ENCODE results near the gene MUC5B.

The MUC5B gene

DNA sequence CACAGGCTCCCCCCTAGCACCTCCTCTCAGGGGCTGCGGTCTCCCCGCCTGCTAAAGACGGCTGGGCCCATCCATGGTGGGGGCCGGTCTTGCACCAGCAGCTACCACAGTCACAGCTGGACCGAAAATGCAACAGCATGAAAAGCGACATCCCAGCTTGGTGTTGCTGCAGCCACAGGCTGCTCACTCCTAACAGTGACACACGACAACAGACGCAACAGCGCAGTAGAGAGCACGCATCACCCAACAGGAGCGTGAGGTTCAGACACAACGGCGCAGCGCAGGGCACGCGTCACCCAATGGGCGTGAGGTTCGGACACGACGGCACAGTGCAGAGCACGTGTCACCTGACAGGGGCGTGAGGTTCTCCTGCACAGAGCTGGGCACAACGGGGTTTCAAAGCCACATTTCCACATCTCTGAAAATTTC is 62.5 kb downstream of the MUC5B start:
- TF ChIP-seq, protein P1, sequence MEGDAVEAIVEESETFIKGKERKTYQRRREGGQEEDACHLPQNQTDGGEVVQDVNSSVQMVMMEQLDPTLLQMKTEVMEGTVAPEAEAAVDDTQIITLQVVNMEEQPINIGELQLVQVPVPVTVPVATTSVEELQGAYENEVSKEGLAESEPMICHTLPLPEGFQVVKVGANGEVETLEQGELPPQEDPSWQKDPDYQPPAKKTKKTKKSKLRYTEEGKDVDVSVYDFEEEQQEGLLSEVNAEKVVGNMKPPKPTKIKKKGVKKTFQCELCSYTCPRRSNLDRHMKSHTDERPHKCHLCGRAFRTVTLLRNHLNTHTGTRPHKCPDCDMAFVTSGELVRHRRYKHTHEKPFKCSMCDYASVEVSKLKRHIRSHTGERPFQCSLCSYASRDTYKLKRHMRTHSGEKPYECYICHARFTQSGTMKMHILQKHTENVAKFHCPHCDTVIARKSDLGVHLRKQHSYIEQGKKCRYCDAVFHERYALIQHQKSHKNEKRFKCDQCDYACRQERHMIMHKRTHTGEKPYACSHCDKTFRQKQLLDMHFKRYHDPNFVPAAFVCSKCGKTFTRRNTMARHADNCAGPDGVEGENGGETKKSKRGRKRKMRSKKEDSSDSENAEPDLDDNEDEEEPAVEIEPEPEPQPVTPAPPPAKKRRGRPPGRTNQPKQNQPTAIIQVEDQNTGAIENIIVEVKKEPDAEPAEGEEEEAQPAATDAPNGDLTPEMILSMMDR (IDR thresholded peaks at IDR 0.05; ENCODE audit: low read depth, low read length, missing control alignments): no peak

DNA sequence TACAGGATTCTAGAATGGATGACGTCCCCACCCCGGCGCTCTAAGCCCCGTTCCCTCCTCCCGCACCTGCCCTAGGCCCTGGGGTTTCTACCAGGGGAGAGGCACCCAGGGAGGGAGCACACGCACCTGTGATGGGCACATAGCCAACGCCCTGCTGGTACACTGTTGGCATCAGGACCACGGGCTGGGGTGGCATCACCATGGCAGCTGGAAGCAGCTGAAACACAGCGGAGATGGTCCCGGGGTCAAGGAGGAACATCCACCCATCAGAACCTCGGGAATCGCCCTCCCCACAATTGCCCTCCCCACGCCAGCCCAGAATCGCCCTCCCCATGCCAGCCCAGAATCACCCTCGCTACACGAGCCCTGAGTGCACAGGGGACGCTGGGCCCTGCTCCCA is 63.0 kb downstream of the MUC5B start:
- no peak overlapping the region for H3K4me3 ChIP-seq (replicated peaks; ENCODE audit: low read depth, low read length)
- DNase-seq (ENCODE audit: extremely low read depth, low read depth): no peak
- TF ChIP-seq, protein P1 (IDR thresholded peaks at IDR 0.05; ENCODE audit: low read depth, low read length, missing control alignments): no peak

More for the DNA sequence above, 62.5 kb downstream of the MUC5B start:
- DNase-seq (ENCODE audit: extremely low read depth, low read depth): no peak
- H3K4me3 ChIP-seq (replicated peaks; ENCODE audit: low read depth, low read length): no peak overlapping the region

DNA sequence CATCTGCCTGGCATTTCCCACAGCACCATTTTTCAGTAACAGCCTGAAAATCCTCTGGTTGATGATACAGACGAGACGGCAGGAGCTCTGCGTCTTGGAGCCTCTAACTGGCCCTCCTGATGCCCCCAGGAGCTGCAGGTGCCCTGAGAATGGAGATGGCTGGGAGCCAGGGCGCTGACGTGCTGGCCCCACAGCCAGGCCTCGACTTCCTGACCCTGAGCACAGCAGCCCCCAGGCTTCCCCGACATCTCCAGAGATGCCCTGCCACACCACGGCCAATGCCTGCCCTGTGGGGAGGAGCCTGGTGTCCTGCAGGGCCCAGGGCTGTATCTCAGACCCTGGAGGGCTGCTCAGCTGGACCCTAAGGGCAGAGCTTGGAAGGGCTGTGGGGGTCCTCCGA is 65.1 kb downstream of the MUC5B start:
- TF ChIP-seq, protein P1 (IDR thresholded peaks at IDR 0.05; ENCODE audit: low read depth, low read length, missing control alignments): no peak
- no peak for DNase-seq (ENCODE audit: extremely low read depth, low read depth)
- H3K4me3 ChIP-seq (replicated peaks; ENCODE audit: low read depth, low read length): no peak overlapping the region

DNA sequence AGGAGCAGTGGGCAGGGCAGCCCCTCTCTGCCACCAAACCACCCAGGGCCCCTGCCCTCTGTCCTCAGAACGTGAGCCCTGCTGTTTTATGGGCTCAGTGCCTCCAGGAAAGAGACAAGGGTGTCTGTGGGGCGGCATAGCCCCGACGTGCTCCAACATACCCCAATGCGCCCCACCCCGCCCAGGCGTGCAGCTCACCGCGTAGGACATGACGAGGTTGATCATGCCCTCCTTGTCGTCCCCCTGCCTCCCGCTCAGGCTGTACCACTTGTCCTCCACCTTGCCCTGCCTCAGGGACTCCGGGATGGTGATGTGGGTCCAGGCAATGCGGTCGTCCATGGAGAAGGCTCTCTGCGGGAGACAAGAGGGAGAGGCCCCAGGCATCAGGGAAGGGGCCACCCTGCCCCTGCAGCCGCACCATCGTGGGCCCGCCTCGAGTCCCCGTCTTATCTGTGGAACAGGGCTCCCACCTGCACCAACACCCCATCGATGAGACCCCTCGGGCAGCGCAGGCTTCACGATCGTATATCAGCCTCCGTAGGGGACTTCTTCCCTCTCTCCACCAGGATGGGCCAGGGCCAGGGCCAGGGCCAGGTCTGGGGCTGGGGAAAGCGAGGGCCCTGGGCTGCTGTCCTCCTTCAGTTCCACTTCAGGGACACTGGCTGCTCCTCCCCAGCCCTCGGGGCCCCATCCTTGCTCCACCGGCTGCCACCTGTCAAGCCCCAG is 65.7 kb downstream of the MUC5B start:
- H3K4me3 ChIP-seq (replicated peaks; ENCODE audit: low read depth, low read length): no peak overlapping the region
- no peak for DNase-seq (ENCODE audit: extremely low read depth, low read depth)
- TF ChIP-seq, protein P1 (IDR thresholded peaks at IDR 0.05; ENCODE audit: low read depth, low read length, missing control alignments): no peak

DNA sequence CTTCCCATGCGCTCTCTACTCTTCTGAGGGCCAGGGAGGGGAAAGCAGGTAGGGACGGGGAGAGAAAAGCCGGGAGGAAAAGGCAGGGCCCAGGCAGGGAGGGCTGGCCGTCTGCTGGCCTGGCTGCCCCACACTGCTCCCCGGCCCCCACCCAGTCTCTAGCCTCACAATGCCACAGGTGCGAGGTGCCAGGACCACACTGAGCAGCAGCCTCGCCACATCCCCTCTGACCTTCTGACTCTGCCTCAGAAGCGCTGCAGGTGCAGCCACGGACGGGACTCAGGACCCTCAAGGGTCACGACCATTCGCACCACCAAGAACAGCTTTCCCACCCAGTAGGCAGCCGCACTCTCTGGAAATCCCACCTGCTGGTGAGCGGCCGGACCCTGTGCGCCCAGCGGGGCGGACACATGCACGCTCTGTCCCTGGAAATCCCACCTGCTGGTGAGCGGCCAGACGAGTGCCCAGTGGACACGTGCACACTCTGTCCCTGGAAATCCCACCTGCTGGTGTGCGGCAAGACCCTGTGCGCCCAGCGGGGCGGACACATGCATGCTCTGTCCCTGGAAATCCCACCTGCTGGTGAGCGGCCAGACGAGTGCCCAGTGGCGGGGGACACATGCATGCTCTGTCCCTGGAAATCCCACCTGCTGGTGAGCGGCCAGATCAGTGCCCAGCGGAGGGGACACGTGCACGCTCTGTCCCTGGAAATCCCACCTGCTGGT is 66.5 kb downstream of the MUC5B start:
- no peak overlapping the region for H3K4me3 ChIP-seq (replicated peaks; ENCODE audit: low read depth, low read length)
- DNase-seq (ENCODE audit: extremely low read depth, low read depth): no peak
- TF ChIP-seq, protein P1 (IDR thresholded peaks at IDR 0.05; ENCODE audit: low read depth, low read length, missing control alignments): no peak

DNA sequence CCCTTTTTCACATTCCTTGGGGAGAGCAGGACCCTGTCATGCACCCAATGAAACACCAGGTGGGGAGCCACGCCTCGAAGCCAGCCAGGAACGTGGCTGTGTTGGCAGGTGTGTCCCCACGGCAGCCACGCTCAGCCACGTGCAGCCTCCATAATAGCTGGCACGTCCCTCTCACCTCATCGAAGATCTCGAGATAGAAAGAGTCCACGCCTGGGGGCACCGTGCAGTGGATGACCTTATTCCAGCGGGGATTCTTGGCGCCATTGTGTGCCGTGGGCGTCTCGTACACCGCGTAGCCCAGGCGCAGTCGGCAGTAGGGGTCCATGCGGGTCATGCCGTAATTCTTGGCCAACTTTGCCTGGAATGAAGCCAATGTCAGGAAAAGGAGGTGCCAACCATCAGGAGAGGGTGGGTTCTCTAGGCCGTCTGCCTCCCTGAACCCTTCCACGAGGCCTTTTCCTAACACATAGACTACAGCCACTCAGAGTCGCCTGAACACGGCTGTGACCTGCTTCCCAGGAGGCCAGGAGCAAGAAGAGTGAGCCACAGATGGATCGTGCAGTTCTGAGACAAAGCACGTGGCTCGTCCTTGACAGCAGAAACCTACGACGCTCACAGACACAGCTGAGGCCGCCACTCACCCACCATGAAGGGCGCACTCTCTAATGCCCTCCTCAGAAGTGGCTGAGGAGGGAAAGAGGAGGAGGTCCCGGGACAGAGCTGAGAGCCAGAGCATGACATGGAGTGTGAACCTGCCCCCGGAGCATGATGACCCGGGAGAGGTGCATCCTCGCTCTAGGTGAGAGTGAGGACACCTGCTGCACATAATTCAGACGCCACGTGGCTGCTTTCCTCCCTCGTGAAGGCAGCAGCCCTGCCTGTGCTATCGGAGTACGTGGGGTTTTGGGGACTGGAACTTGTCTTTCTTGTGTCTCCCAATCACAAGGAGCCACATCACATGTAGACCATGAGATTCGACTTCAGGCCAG is 67.5 kb downstream of the MUC5B start:
- TF ChIP-seq, protein P1 (IDR thresholded peaks at IDR 0.05; ENCODE audit: low read depth, low read length, missing control alignments): no peak
- DNase-seq (ENCODE audit: extremely low read depth, low read depth): no peak
- H3K4me3 ChIP-seq (replicated peaks; ENCODE audit: low read depth, low read length): no peak overlapping the region
